GM13976 (cell line): Measurements from ENCODE around the gene C1GALT1.

Experiments used
- DNase-seq: peaks from one replicate; pipeline ENCODE4 v3.0.0; 2012; ENCODE audit warnings: low spot score
- in situ Hi-C: fragments of 300-500 bp; cut with MboI; formaldehyde crosslinking; loops from one replicate; pipeline ENCODE4 v1.12.0; 2022; ENCODE audit warnings: low sequenced_read_pairs, mixed read lengths, inconsistent platforms; ENCODE audit not compliant: unreplicated experiment
- TF ChIP-seq, protein P1 (sequence below): IDR thresholded peaks from 2 replicates; pipeline ENCODE4 v1.5.1; 2012; ENCODE audit warnings: borderline replicate concordance, mild to moderate bottlenecking; ENCODE audit not compliant: insufficient read depth; ENCODE audit errors: extremely low read depth, missing control alignments, control extremely low read depth

The C1GALT1 gene

GRCh38 chr7:7212612-7213011 is 30.3 kb downstream of the C1GALT1 start:
- DNase-seq, result no peak
- TF ChIP-seq, protein P1, sequence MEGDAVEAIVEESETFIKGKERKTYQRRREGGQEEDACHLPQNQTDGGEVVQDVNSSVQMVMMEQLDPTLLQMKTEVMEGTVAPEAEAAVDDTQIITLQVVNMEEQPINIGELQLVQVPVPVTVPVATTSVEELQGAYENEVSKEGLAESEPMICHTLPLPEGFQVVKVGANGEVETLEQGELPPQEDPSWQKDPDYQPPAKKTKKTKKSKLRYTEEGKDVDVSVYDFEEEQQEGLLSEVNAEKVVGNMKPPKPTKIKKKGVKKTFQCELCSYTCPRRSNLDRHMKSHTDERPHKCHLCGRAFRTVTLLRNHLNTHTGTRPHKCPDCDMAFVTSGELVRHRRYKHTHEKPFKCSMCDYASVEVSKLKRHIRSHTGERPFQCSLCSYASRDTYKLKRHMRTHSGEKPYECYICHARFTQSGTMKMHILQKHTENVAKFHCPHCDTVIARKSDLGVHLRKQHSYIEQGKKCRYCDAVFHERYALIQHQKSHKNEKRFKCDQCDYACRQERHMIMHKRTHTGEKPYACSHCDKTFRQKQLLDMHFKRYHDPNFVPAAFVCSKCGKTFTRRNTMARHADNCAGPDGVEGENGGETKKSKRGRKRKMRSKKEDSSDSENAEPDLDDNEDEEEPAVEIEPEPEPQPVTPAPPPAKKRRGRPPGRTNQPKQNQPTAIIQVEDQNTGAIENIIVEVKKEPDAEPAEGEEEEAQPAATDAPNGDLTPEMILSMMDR, result no peak
- in situ Hi-C loops, result no loop called here

- TF ChIP-seq, protein P1, result no peak
- in situ Hi-C loops, result no loop called here
- no peak for DNase-seq
These were observed 32.3 kb downstream of the C1GALT1 start for GRCh38 chr7:7214398-7215347.

GRCh38 chr7:7216279-7216678 is 33.9 kb downstream of the C1GALT1 start:
- in situ Hi-C loops, result no loop called here
- TF ChIP-seq, protein P1, result no peak
- no peak for DNase-seq

GRCh38 chr7:7219216-7219615 is 36.9 kb downstream of the C1GALT1 start:
- TF ChIP-seq, protein P1, result no peak
- in situ Hi-C loops, result no loop called here
- no peak for DNase-seq

- no peak for DNase-seq
- TF ChIP-seq, protein P1, result no peak
- in situ Hi-C loops, result no loop called here
These were observed 38.5 kb downstream of the C1GALT1 start for GRCh38 chr7:7220821-7221220.

- in situ Hi-C loops, result no loop called here
- no peak for DNase-seq
- TF ChIP-seq, protein P1, result no peak
These were observed 39.3 kb downstream of the C1GALT1 start for GRCh38 chr7:7221599-7222038.
